Ureter (tissue), 1 donor: ENCODE data around the gene FTCD. TPM values are rescaled to one million over a fixed set of nuclear protein-coding genes. Genes with fewer than 3 reads are reported as not detected.
"Not testable (repeated sequence)": the region's sequence is repeated elsewhere in the genome, so short reads cannot be mapped to it uniquely, and the experiment has no call there.

Experiments used
- DNase-seq: peaks from one replicate; pipeline ENCODE4 v3.0.0-alpha.2; 2020; ENCODE audit warnings: low spot score
- total RNA-seq: library from RNA; stranded (reverse); gene quantifications from one replicate; pipeline ENCODE4 v1.2.4, GENCODE V29; 2023
- donor health status: DM: yes; HTN: yes; CAD: no.

The FTCD gene
- total RNA-seq, 1 donor from 2014 or later, result 0.91 TPM

- not testable (repeated sequence) for DNase-seq
Observed at GRCh38 chr21:46140352-46141003, 14.9 kb downstream of the FTCD start.

GRCh38 chr21:46139686-46140085, 15.7 kb downstream of the FTCD start:
- DNase-seq, result no peak

GRCh38 chr21:46138383-46138970, 16.9 kb downstream of the FTCD start:
- DNase-seq, result no peak

GRCh38 chr21:46137908-46138307, 17.5 kb downstream of the FTCD start:
- no peak for DNase-seq

GRCh38 chr21:46136739-46137349, 18.5 kb downstream of the FTCD start:
- no peak for DNase-seq

- DNase-seq, result no peak
Observed at GRCh38 chr21:46135782-46136395, 19.5 kb downstream of the FTCD start.

- DNase-seq, result no peak
Observed at GRCh38 chr21:46131838-46132651, 23.3 kb downstream of the FTCD start.

- no peak for DNase-seq
Observed at GRCh38 chr21:46131588-46131837, 23.9 kb downstream of the FTCD start.

GRCh38 chr21:46130831-46131587, 24.4 kb downstream of the FTCD start:
- no peak for DNase-seq

GRCh38 chr21:46129846-46130651, 25.3 kb downstream of the FTCD start:
- no peak for DNase-seq

GRCh38 chr21:46128933-46129571, 26.3 kb downstream of the FTCD start:
- no peak for DNase-seq

- DNase-seq, result no peak
Observed at GRCh38 chr21:46128106-46128932, 27.1 kb downstream of the FTCD start.

- no peak for DNase-seq
Observed at GRCh38 chr21:46127239-46128105, 27.9 kb downstream of the FTCD start.

GRCh38 chr21:46126309-46127238, 28.8 kb downstream of the FTCD start:
- no peak for DNase-seq

- DNase-seq, result no peak
Observed at GRCh38 chr21:46125846-46126301, 29.5 kb downstream of the FTCD start.

GRCh38 chr21:46124926-46125845, 30.2 kb downstream of the FTCD start:
- DNase-seq, result no peak
